ENCODE measurements around the gene PAM. TPM values are rescaled to one million over a fixed set of nuclear protein-coding genes. Genes with fewer than 3 reads are reported as not detected.

The PAM gene
- total RNA-seq, 4 donors from 2014 or later, result 113 to 178 (median 130) TPM

- no peak for DNase-seq (ENCODE audit: low spot score)
- no peak for ATAC-seq (ENCODE audit: low FRiP score)
- TF ChIP-seq CTCF (IDR thresholded peaks at IDR 0.05), result no peak
These were observed 22.0 kb downstream of the PAM start for GRCh38 chr5:102777099-102777498.

GRCh38 chr5:102778478-102778877, 23.4 kb downstream of the PAM start:
- no peak for TF ChIP-seq CTCF (IDR thresholded peaks at IDR 0.05)
- DNase-seq (ENCODE audit: low spot score), result no peak
- ATAC-seq (ENCODE audit: low FRiP score), result no peak

- ATAC-seq (ENCODE audit: low FRiP score), result no peak
- TF ChIP-seq CTCF (IDR thresholded peaks at IDR 0.05), result no peak
- DNase-seq (ENCODE audit: low spot score), result no peak
These were observed 26.3 kb downstream of the PAM start for GRCh38 chr5:102781359-102781758.

GRCh38 chr5:102781786-102782185, 26.7 kb downstream of the PAM start:
- no peak for ATAC-seq (ENCODE audit: low FRiP score)
- TF ChIP-seq CTCF (IDR thresholded peaks at IDR 0.05), result no peak
- DNase-seq (ENCODE audit: low spot score), result no peak

GRCh38 chr5:102782217-102782872, 27.2 kb downstream of the PAM start:
- DNase-seq (ENCODE audit: low spot score) (no peak), ATAC-seq (ENCODE audit: low FRiP score) (no peak)
- no peak for TF ChIP-seq CTCF (IDR thresholded peaks at IDR 0.05)

- TF ChIP-seq CTCF (IDR thresholded peaks at IDR 0.05), result no peak
- DNase-seq (ENCODE audit: low spot score) (no peak), ATAC-seq (ENCODE audit: low FRiP score) (no peak)
These were observed 32.0 kb downstream of the PAM start for GRCh38 chr5:102787134-102787533.

- ATAC-seq (ENCODE audit: low FRiP score) (no peak), DNase-seq (ENCODE audit: low spot score) (no peak)
- no peak for TF ChIP-seq CTCF (IDR thresholded peaks at IDR 0.05)
These were observed 33.7 kb downstream of the PAM start for GRCh38 chr5:102788788-102789187.

All from omental fat pad (tissue), 4 donors.